CD4-positive, alpha-beta T cell treated with Interleukin-21 for 1 hour (primary cell): Measurements from ENCODE around the gene NOL4L.

Source experiments
- DNase-seq: peaks from one replicate; pipeline ENCODE4 v3.0.0-alpha.2; 2020

Gene NOL4L

DNA sequence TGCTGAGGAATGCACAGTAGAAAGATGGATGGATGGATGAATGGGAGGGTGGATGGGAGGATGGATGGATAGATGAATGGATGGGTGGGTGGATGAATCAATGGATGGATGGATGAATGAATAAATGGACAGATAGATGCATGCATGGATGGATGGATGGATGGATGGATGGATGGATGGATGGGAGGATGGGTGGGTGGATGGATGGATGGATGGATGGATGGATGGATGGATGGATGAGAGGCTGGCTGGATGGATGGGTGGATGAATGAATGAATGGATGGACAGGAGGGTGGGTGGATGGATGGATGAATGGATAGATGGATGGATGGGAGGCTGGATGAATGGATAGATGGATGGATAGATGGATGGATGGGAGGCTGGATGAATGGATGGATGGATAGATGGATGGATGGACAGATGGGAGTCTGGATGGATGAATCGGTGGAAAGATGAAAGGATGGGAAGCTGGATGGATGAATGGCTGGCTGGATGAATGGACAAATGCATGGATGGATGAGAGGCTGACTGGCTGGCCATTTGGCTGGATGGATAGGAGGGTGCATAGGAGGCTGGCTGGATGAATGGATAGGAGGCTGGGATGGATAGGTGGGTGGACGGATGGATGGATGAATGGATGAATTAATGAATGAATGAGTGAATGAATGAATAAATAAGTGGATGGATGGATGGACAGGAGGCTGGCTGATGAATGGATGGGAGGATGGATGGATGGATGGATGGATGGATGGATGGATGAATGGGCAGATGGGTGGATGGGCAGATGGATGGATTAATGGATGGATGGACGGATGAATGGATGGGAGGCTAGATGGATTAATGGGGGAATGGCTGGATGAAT is 28.3 kb upstream of the NOL4L start:
- no peak for DNase-seq

DNA sequence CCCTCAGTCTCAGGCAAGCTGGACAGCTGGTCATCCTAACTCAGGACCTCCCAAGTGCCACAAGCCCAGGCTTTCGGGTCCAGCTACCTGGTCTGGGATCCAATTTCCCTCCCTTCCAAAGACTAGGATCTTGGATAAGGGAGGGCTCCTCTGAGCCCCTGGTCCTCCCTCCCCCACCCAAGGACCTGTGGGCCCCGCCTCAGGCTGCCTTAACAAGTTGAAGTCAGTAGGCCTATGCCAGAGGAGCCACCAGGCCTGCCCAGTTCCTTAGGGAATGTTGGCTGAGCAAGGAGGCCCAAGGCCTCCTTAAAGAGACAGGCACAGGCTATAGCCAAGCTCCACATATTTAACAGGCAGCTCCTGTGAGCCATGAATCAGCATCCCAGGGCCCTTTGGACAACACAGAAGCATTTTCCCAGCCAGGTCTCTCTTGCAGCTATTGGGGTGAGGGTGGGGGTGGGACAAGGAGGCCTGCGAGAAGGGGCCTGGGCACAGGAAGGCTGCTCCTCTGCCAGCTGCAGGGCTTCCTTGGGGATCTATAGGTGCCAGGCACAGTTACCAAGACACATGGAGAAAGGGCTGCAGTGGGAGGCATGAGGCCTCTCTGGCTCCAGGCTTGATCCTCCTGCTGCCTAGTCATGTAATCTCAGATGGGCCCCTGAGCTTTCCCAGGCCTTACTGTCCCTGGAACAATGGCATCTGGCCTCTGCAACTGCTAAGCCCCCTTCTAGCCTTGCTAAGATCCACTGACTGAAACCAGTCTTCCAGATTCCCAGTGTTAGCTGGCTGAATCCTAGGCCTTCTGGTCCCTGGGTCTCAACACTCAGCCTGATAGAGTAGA is 27.4 kb upstream of the NOL4L start:
- DNase-seq: no peak

DNA sequence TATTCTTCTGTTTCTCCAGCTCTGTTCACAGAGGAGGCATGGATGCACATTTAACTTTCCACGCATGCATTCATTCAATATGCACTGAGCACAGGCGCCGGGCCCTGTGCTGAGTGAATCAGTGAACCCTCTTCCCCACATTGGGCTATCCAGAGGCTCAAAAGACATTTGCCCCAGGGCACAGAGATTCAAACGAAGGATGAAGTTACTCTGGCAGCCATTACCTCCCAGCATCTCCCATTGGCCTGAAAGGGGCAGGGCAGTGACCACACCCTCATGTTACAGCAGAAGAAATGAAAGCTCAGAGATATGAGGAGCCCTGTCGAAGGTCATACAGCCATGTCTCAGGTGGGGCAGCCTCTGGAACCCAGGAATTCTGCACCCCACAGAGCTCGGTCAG is 26.7 kb upstream of the NOL4L start:
- no peak for DNase-seq

DNA sequence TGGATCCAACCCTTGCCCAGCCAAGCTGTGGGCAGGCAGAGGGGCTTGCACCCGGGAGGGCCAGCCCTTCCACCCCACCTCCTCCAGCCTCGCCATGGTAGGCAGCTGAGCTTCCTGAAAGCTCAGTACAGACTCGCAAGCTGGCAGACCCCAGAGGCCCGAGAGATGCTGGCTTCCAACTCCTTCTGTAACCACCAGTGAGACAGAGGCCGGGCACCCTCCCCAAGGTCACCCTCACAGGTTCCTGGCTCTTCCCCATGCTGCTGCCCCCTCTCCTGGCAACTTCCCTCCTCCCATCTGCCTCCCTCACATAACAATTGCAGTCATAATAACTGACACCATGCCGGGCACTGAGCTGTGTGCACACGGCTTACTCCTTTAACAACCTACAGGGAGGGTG is 26.2 kb upstream of the NOL4L start:
- no peak for DNase-seq

DNA sequence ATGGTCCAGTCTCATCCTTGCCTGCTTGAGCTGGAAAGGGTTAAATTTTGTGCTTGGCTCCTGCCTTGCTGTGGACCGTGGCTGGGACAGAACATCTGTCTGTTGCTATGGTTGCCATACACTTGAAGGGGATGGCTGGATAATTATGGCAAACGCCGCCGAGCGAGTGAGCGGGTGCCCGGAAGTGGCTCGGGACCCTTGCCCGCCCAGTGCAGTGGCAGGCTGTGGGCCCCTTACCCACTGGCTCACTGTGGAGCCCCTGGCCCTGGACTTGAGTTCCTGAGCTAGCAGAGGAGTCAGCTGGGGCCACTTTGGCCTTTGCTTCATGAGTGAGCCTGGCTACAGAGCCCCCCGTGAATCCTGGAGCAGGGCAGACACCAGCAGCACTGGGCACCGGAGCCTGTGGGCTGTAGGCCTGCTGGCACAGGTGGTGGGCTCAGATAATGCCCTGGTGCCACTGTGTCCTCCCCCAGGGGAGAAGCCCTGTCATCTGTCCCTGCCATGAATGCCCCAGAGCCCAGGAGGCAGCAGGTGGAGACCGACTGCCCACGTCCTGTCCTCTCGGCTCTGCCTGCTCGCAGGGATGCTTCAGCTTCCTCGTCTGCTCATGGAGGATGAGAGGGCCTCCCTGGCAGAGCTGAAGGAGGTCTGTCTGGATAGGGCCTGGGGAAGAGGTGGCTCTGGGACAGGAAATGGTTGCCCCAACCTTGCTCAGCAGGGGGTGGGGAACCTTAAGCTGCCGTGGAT is 25.5 kb upstream of the NOL4L start:
- no peak for DNase-seq

DNA sequence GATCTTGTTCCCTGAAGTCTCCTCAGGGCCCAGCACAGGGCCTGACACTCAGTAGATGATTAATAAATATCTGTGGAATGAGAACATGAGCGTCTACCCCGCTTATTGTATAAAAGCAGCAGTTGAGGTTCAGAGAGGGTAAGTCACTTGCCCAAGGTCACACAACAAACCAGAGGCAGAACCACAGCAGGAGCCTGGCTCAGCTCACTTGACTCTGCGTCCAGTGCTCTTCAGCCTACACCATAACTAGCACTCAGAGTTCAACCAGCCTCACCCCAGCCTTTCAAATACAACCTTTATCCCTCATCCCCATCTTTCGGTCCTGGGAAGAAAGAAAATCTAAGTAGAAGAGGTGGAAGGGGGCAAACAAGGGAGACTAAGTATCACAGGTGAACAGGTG is 24.9 kb upstream of the NOL4L start:
- DNase-seq: no peak

DNA sequence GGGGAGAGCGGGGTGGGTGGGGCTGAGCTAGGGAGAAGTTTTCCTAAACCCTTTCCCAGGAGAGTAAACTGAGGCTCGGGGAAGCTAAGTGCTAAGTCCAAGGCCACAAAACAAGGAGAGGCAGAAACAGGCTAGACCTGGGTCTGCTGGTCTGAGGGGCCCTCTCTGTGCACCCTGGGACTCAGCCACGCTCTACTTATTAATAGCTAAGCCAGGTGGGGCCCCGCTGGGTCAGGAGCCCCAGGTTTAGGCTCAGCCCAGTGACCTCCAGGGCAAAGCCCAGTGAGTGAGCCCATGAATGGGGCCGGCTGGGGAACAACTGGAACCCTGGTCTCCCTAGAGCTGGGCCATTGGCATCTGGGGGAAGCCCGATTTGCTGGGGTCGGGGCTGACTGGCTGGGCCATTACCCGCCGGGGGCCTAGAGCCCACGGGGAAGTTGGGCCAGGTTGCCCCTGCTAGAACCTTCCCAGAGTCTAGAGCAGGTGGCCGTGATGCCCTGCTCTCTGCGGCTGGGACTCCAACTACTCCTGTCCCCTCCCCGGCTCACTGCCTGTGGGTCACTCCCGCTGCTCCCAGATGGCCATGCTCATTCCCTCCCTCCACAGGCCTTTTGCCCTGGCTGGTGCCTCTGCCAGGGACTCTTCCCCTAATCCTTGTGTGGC is 24.1 kb upstream of the NOL4L start:
- DNase-seq: no peak

DNA sequence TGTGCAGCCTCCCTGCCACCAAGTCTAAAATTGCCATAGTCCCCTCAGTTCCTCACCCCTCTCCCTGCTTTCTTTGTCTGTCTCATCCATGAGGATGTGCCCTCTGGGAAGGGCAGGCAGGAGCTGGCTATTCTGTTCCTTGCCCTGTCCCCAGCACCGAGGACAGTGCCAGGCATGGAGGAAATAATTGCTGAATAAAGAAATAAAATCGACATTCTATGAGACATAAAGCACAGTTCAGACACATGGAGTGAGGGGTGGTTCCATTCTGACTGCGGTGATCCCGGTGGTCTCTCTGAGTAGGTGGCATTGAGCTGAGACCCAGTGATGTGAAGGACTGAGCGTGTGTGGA is 23.5 kb upstream of the NOL4L start:
- DNase-seq: no peak

DNA sequence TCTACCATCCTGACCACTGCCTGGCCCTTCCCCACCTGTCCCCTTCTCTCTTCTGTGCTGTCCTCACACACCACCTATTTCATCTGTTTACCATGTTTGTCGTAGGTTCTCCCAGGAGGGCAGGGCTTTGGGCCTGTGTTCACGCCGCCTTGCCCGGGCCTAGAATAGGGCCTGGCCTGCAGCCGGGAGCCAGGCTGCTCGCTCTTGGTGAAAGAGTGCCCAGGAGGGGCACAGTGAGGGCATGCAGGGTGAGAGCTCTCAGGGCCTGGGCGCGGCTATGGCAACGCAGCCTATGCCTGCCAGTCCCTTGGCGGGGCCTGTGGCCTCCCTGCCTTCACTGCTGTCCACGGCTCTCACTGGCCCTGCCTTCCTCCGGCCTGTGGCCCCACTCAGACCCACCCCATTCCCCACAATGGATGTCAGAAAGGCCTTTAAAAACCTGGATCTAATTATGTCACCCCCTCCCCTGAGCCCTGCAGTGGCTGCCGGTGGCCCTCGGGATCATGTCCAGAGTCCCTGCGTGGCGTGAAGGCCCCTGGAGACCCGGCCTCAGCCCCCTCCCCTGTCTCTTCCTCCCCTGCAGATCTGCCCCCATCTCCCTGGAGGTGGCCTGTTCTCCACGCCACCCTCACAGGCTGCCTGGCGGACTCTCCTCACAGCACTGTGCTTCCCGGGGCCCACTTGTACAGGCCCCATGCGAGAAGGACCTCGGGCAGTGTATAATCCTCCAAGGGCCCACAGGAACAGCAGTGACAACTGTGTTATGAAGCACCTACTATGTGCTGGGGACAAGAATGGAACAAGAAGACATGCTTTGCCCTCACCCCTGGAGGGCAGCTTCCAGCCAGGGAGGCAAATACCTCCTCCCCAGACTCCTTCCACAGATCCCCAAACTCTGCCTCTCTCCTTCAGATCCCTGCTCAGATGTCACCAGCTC is 22.9 kb upstream of the NOL4L start:
- DNase-seq: no peak

DNA sequence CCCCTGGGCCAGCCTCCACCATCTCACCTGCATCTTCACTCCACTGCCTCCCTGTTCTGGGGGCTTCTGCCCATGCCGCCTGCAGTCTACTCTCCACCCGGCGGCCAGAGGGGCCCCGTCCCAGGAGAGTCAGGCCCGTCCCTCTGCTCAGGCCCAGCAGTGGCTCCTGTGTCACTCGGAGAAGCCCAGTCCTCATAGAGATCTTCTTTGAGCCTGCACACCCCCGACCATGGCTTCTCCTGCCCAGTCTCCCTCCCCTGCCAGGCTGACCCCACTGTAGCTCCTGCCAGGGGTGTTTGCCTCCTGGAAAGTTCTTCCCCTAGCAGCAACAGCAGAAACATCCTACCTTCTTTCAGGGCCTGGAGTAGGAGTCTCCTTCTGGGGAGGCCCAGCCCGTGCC is 22.2 kb upstream of the NOL4L start:
- DNase-seq: no peak

DNA sequence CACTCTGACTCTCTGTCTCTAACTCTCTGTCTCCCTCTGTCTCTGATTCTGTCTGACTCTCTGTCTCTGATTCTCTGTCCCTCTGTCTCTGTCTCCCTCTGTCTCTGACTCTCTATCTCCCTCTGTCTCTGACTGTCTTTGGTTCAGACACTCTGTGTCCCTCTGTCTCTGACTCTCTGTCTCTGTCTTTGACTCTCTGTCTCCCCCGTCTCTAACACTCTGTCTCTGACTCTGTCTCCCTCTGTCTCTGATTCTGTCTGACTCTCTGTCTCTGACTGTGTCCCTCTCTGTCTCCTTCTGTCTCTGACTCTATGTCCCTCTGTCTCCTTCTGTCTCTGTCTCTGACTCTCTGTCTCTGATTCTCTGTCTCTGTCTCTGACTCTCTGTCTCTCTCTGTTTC is 21.7 kb upstream of the NOL4L start:
- no peak for DNase-seq

DNA sequence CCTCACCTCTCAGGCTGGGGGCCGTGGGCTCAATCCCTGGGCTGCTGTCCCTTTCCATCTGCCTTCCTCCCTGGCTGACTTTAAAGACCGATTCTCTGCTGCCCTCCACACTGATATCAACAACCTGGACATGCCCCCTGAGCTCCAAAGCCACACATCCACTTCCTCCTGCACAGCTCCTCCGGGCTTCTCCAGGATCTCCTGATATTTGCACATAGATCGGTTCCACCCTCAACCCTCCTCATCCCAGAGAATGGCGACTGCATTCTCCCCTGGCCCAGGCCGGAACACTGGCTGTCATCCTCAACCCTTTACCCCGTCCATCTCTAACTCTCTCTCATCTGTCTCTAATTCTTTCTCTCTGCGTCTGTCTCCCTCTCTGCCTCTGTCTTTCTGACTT is 21.0 kb upstream of the NOL4L start:
- DNase-seq: no peak

DNA sequence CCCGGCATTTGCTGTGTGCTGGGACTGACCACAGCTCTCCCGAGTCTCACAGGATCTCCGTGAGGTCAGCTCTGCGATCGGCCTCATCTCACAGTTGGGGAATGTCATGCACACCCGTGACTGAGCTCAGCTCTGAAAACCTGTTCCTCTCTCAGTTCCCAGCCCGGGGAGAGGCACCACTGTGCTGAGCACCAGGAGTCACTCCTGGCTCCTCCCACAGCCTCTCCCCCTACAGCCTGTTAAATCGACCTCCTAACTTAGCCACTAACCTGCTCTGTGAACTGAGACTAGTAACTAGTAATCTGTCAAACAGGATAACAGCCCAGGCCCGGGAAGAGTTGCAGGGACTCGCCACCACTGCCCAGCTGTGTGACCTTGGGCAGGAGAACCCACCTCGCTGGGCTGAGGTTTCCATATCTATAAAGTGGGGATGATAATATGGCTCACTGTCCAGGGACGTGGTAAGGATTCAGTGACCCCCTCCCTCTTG is 20.1 kb upstream of the NOL4L start:
- DNase-seq: no peak

DNA sequence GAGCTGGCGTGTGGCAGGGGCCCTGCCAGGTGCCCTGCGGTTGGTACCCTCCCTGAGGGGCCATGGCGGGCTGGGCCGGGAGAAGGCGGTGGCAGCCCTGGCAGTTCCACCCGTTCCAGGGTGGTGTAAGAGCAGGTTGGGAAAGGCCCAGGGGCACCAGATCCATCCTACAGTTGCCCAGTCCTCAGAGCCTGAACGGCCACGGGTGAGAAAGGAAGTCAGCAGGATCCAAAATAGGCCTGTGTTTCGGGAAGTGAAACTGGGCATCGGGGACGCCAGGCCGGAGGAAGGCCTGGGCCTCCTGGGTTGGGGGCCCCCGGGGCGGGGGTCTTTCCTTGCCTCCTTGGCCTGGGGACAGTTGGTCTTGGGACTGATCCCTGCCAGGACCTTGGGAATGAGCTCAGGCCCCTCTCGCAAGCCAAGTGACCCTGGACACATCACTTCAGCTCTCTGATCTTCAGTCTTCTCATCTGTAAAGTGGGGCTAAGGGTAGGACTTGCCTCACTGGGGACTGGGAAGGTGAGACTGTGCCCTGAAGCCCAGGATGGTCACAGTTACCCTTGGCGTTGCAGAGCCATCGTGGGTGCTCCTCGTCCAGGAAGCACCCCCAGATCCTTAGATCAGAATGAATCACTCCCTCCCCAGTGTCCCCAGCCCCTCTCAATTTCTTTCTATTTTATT is 18.1 kb upstream of the NOL4L start:
- no peak for DNase-seq

DNA sequence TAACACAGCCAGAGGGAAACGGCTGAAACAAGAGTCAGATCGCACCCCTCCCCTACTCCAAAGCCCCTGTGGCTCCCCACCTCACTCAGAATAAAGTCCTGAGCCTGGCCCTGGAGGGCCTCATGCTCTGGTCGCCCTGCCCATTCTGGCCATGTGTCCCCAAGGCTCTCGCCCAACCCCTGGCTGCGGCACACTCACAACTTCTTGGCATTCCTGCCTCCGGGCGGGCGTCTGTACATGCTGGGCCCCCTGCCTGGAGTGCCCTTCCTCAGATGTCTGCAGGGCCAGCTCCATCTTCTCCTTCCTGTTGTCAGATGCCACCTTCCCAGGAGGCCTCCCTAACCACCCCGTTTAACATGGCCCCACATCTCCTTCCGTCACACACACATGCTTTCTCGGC is 17.1 kb upstream of the NOL4L start:
- DNase-seq: no peak

DNA sequence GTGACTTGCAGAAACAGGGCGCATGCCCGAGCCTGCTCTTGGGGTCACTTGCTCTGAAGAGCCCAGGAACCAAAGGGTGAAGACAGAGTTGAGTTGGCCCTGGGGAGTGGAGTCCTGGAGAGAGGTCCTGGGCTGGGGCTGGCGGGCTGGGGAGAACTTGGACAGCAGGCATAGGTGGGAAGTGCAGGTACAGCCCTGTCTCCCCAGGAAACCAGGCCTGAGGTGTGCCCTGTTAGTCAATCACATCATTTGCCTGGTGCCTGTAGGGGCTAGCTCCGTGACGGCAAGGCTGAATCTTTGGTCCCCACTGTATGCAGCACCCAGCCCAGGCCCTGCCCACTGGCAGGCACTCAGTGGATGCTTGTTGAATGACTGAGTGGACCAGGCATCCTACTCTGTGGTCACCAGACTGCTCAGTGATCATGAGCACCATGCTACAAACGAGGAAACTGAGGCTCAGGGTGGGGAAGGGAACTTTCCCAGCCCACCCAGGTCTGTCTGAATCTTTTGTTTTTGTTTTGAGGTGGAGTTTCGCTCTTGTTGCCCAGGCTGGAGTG is 15.6 kb upstream of the NOL4L start:
- no peak for DNase-seq

DNA sequence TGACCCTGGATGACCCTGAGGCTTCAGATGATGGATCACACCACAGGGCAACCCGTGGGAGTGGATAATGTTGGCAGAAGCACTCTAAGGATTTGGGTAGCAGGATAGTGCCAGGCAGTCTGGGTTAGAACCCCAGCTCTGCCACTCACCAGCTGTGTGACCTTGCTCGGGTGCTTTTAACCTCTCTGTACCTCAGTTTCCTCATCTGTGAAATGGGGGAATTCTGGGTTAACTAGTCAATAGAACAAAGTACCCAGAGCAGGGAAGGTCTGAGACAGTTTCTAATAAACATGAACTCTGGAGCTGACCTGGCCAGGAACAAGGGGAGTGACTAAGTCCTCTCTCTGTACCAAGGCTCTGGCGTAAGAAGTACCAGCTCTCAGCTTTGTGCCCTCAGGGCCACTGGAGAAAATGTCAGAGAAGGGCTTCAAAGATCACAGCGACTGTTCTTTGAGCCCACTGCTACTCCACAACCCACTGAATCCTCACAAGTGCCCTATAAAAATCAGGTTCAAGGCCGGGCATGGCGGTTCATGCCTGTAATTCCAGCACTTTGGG is 14.7 kb upstream of the NOL4L start:
- DNase-seq: no peak

DNA sequence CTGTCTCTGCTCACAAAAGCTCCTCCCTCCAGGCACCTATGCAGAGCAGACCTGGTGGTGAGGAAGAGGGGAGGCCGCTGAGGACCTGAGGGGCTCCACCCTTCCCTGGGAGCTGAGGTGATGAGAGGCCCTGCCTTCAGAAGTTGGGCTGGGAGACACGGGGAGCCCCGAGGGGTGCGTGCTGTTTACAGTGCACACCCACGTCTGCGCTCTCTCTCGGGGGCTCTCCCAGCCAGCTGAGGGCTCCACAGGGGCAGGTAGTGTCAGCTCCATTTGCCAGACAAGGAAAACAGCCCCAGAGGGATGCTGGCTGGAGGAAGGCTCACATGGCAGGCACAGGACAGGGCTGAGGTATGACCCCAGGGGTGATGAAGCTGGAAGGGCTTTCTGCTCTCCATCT is 13.5 kb upstream of the NOL4L start:
- no peak for DNase-seq

DNA sequence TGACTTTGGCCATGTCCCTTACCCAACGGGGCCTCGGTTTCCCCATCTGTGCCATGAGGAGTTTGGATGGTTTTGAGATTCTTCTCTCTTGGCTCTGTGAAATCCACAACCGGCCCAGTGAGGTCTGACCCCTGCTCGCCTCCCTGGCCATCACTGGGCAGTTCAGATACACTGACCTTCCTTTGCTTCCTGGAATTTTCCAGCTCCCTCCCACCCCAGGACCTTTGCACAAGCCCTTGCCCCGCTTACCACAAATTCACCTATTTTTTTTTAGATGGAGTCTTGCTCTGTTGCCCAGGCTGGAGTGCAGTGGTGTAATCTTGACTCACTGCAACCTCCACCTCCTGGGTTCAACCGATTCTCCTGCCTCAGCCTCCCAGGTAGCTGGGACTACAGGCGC is 12.6 kb upstream of the NOL4L start:
- no peak for DNase-seq

DNA sequence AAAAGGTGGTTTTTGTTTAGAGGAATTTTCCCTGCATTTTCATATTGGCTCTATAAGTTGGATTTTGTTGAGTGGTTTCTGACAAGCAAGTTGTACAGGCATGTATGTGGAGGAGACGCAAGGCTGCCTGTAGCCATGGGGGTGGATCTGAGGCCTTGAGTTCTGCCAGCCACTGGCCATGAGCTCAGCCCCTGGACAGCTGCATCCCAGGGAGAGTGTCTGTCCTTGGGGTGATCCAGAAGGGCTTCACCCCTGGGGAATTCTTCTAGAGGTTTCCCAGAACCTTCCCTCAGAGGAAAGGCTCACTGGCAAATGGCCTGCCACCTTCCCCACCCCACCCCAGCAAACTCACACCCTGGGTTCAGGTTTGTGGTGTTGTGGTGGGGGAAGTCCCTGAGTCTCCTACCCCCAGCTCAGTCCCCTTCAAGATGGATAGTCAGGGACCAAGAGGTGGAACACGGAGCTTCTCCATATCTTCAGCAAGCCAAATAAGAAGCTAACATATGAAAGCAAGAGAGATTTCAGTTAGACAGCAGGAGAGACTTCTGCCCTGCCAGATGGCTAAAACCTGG is 11.6 kb upstream of the NOL4L start:
- DNase-seq: no peak
